IMR-90 (cell line): Measurements from ENCODE around the gene TRAPPC5. TPM values are rescaled to one million over a fixed set of nuclear protein-coding genes. Genes with fewer than 3 reads are reported as not detected.
A peak's percentile ranks its signal among the peaks of the same experiment; 100 is the strongest.

Experiments
- ATAC-seq: fragments of 200-7000 bp; cut with Tn5 transposase; 2 replicates; pipeline ENCODE4 v1.9.1; 2020; ENCODE audit warnings: low read depth, mild to moderate bottlenecking, moderate library complexity
- Bru-seq: library from RNA; stranded (reverse); fragments of 400-500 nt; gene quantifications from one replicate; lab custom pipeline; 2021; lab: Mats Ljungman, UMichigan
- BruChase-seq, 2 experiments: library from RNA; stranded (reverse); fragments of 400-500 nt; gene quantifications; one replicate each; lab custom pipeline; 2021; lab: Mats Ljungman, UMichigan
- BruUV-seq: library from RNA; stranded (reverse); fragments of 400-500 nt; replicated peaks from 2 replicates; lab custom pipeline; 2021; lab: Mats Ljungman, UMichigan
- CTCF ChIA-PET: fragments of 300-600 bp; formaldehyde crosslinking; extraction: SDS; loops from one replicate; lab custom pipeline; 2021; ENCODE audit warnings: antibody characterized with exemption; lab: Yijun Ruan, JAX
- POLR2A ChIA-PET: fragments of 300-600 bp; sonication (Branson Sonifier 250); formaldehyde crosslinking; loops from one replicate; lab custom pipeline; 2022; ENCODE audit warnings: antibody characterized with exemption; ENCODE audit not compliant: unreplicated experiment; lab: Charles Lee
- DNase-seq: peaks from one replicate; pipeline ENCODE4 v3.0.0; 2013
- H2AFZ ChIP-seq: replicated peaks from 2 replicates; pipeline ENCODE3; 2013; ENCODE audit warnings: low read length, mild to moderate bottlenecking; ENCODE audit not compliant: poor library complexity
- H2AK5ac ChIP-seq: 2 replicates; pipeline ENCODE4 v1.6.1; 2013; ENCODE audit warnings: low read depth, low read length, inconsistent platforms
- H2AK9ac ChIP-seq: replicated peaks from 2 replicates; pipeline ENCODE3; 2013; ENCODE audit warnings: mild to moderate bottlenecking, low read depth, low read length, moderate library complexity; ENCODE audit not compliant: poor library complexity
- H2BK120ac ChIP-seq: 2 replicates; pipeline ENCODE4 v1.6.1; 2013; ENCODE audit warnings: low read depth, low read length, inconsistent platforms
- H2BK15ac ChIP-seq: 3 replicates; pipeline ENCODE4 v1.6.1; 2013; ENCODE audit warnings: low read depth, low read length, inconsistent platforms
- H2BK20ac ChIP-seq: 2 replicates; pipeline ENCODE4 v1.6.1; 2013; ENCODE audit warnings: low read depth, mild to moderate bottlenecking, inconsistent platforms, low read length, moderate library complexity
- H2BK5ac ChIP-seq: 2 replicates; pipeline ENCODE4 v1.6.1; 2013; ENCODE audit warnings: mild to moderate bottlenecking, low read depth, low read length, inconsistent platforms; ENCODE audit not compliant: poor library complexity, severe bottlenecking
- H3K14ac ChIP-seq: replicated peaks from 2 replicates; pipeline ENCODE4 v1.6.1; 2013; ENCODE audit warnings: low read depth, low read length, inconsistent platforms
- H3K18ac ChIP-seq: 2 replicates; pipeline ENCODE4 v1.6.1; 2013; ENCODE audit warnings: low read depth, low read length, control low read depth
- H3K23ac ChIP-seq: 2 replicates; pipeline ENCODE4 v1.6.1; 2013; ENCODE audit warnings: low read depth, low read length, inconsistent platforms
- H3K27ac ChIP-seq: 2 replicates; pipeline ENCODE4 v1.5.1; 2013; ENCODE audit warnings: mild to moderate bottlenecking, control low read depth, low read length; ENCODE audit not compliant: insufficient read depth
- H3K27me3 ChIP-seq: 2 replicates; pipeline ENCODE4 v1.6.1; 2013; ENCODE audit warnings: low read length; ENCODE audit not compliant: control insufficient read depth, insufficient read depth
- H3K36me3 ChIP-seq: 2 replicates; pipeline ENCODE4 v1.6.1; 2013; ENCODE audit warnings: low read length, mixed read lengths; ENCODE audit not compliant: control insufficient read depth, insufficient read depth
- H3K4ac ChIP-seq: 2 replicates; pipeline ENCODE4 v1.6.1; 2013; ENCODE audit warnings: low read depth, low read length, inconsistent platforms
- H3K4me1 ChIP-seq: 2 replicates; pipeline ENCODE4 v1.6.1; 2013; ENCODE audit warnings: low read length, mixed read lengths; ENCODE audit not compliant: control insufficient read depth, insufficient read depth
- H3K4me2 ChIP-seq: 2 replicates; pipeline ENCODE4 v1.6.1; 2013; ENCODE audit warnings: low read depth, mild to moderate bottlenecking, control low read depth, low read length, moderate library complexity
- H3K4me3 ChIP-seq: 2 replicates; pipeline ENCODE4 v1.5.1; 2013; ENCODE audit warnings: low read depth, mild to moderate bottlenecking, control low read depth, low read length, moderate library complexity; ENCODE audit not compliant: insufficient read depth
- H3K56ac ChIP-seq: 2 replicates; pipeline ENCODE4 v1.6.1; 2013; ENCODE audit warnings: low read length, inconsistent platforms; ENCODE audit not compliant: insufficient read depth; ENCODE audit errors: extremely low read depth
- H3K79me1 ChIP-seq, 2 experiments: 2 replicates each; pipeline ENCODE4 v1.6.1; 2013; ENCODE audit warnings: low read length in 2 of 2, inconsistent platforms in 1 of 2, low read depth in 1 of 2
- H3K9ac ChIP-seq: 2 replicates; pipeline ENCODE4 v1.6.1; 2013; ENCODE audit warnings: low read depth, low read length, control low read depth
- H3K9me1 ChIP-seq: 2 replicates; pipeline ENCODE4 v1.6.1; 2013; ENCODE audit warnings: low read length, inconsistent platforms; ENCODE audit not compliant: insufficient read depth
- H3K9me3 ChIP-seq: 2 replicates; pipeline ENCODE4 v1.6.1; 2013; ENCODE audit warnings: low read length; ENCODE audit not compliant: control insufficient read depth, insufficient read depth
- H4K20me1 ChIP-seq: 2 replicates; pipeline ENCODE4 v1.6.1; 2013; ENCODE audit warnings: low read length, inconsistent platforms; ENCODE audit not compliant: insufficient read depth
- H4K5ac ChIP-seq: 2 replicates; pipeline ENCODE4 v1.6.1; 2013; ENCODE audit warnings: mild to moderate bottlenecking, low read depth, low read length, control low read depth
- H4K8ac ChIP-seq, 2 experiments: 2 replicates each; pipeline ENCODE4 v1.6.1; 2013; ENCODE audit warnings: low read depth in 2 of 2, low read length in 2 of 2, control low read depth in 1 of 2, inconsistent platforms in 1 of 2
- H4K91ac ChIP-seq: 2 replicates; pipeline ENCODE4 v1.6.1; 2013; ENCODE audit warnings: low read depth, low read length, inconsistent platforms; ENCODE audit not compliant: insufficient read depth
- CEBPB ChIP-seq: IDR thresholded peaks from 2 replicates; pipeline ENCODE4 v1.6.1; 2012; ENCODE audit warnings: low read depth, low read length, improper control_type of control experiment
- CHD1 ChIP-seq: IDR thresholded peaks from 2 replicates; pipeline ENCODE4 v1.6.1; 2012; ENCODE audit warnings: low read depth, low read length, improper control_type of control experiment
- ELK1 ChIP-seq: fragments of 150-350 bp; IDR thresholded peaks from 2 replicates; pipeline ENCODE4 v1.6.1; 2016; ENCODE audit warnings: low read depth, mild to moderate bottlenecking, low read length, moderate library complexity, borderline replicate concordance
- FOS ChIP-seq: fragments of 150-350 bp; IDR thresholded peaks from 2 replicates; pipeline ENCODE4 v1.6.1; 2016; ENCODE audit warnings: low read depth, low read length
- MAFK ChIP-seq: IDR thresholded peaks from 2 replicates; pipeline ENCODE4 v1.6.1; 2012; ENCODE audit warnings: low read depth, low read length, improper control_type of control experiment
- MAZ ChIP-seq: IDR thresholded peaks from 2 replicates; pipeline ENCODE4 v1.6.1; 2012; ENCODE audit warnings: low read depth, mild to moderate bottlenecking, low read length, improper control_type of control experiment, moderate library complexity, borderline replicate concordance
- POLR2A ChIP-seq: IDR thresholded peaks from 2 replicates; pipeline ENCODE4 v1.6.1; 2012; ENCODE audit warnings: mild to moderate bottlenecking, low read depth, low read length
- SMC3 ChIP-seq: fragments of 150-350 bp; IDR thresholded peaks from 2 replicates; pipeline ENCODE4 v1.6.1; 2016; ENCODE audit warnings: low read depth, mild to moderate bottlenecking, antibody characterized with exemption, low read length, moderate library complexity
- USF2 ChIP-seq: fragments of 150-350 bp; IDR thresholded peaks from 2 replicates; pipeline ENCODE4 v1.6.1; 2017; ENCODE audit warnings: mild to moderate bottlenecking, antibody characterized with exemption, low read length, low read depth
- WGBS, 2 experiments: methylation state at CpG; one replicate each; pipeline versions ENCODE4 v1.1.5 to v1.1.7; 2013; ENCODE audit warnings: missing lambda C conversion rate in 2 of 2; ENCODE audit not compliant: insufficient read length in 1 of 2; ENCODE audit errors: extremely low coverage in 2 of 2; 5-methylcytosine and 5-hydroxymethylcytosine counted together
- dilution Hi-C: fragments of 300-500 bp; cut with HindIII; formaldehyde crosslinking; loops from one replicate; pipeline ENCODE4 v1.14.3; 2018; ENCODE audit warnings: low sequenced_read_pairs; ENCODE audit not compliant: unreplicated experiment
- in situ Hi-C: fragments of 300-500 bp; cut with MboI; formaldehyde crosslinking; loops from 3 replicates; pipeline ENCODE4 v1.14.3; 2019; ENCODE audit warnings: low sequenced_read_pairs, inconsistent platforms, mixed read lengths
- intact Hi-C: fragments of 100-400 bp; cut with micrococcal nuclease; formaldehyde crosslinking; loops from 2 replicates; pipeline ENCODE4 v1.10.0; 2022
- long read RNA-seq: library from polyadenylated mRNA; unstranded; transcript quantifications from one replicate; pipeline ENCODE4 v2.0.0, GENCODE V29; 2021; ENCODE audit not compliant: unreplicated experiment
- polyA plus RNA-seq, 3 experiments: library from polyadenylated mRNA; depleted of rRNA; stranded (reverse); fragments of >200 nt; gene quantifications; 2 replicates each; pipeline ENCODE4 v1.2.3, GENCODE V29; 2012; ENCODE audit warnings: low replicate concordance in 1 of 3
- total RNA-seq: library from RNA; depleted of rRNA; stranded (reverse); fragments of >200 nt; gene quantifications from 2 replicates; pipeline ENCODE4 v1.2.3, GENCODE V29; 2012; rRNA removed
- TF ChIP-seq, protein P1 (sequence below): conservative IDR thresholded peaks from 2 replicates; pipeline ENCODE4 v1.5.1; 2012; ENCODE audit warnings: mild to moderate bottlenecking, low read depth, low read length, improper control_type of control experiment

TRAPPC5 gene
- total RNA-seq: 54.7 and 73.0 TPM in 2 replicates
- polyA plus RNA-seq (2012; rRNA removed): 109 and 185 TPM in 2 replicates
- polyA plus RNA-seq (2012; cell fraction: cytosol; rRNA removed): 49.6 and 159 TPM in 2 replicates
- 34.9 and 73.1 TPM in 2 replicates for polyA plus RNA-seq (2012; cell fraction: nucleus; rRNA removed; ENCODE audit: low replicate concordance)
- percentile 45 among the genes with signal in this experiment for Bru-seq, nascent RNA
- percentile 61 among the genes with signal in this experiment for BruChase-seq, experiment 1, labeled RNA remaining after a 6-hour chase
- BruChase-seq, experiment 2, labeled RNA remaining after a 2-hour chase: percentile 48 among the genes with signal in this experiment
- long read RNA-seq, full-length matches to known transcripts: 57 of 66 reads
- long read RNA-seq, partial matches to known transcripts: 0 of 66 reads
- long read RNA-seq, other reads (novel, unspliced or antisense): 9 of 66 reads

GRCh38 chr19:7680606-7681339 is at the start of gene TRAPPC5:
Gene TRAPPC5, plus strand, starts transcription at chr19:7680833. Its CDS starts 1,421 bp downstream, at chr19:7682254.
- H3K4me1 ChIP-seq: peaks cover 4% of the 10 kb centered on the region; the same call in 1 of the 2 replicates
- H2BK120ac ChIP-seq: peak within 1 kb of the TSS; percentile 59; the same call in 1 of the 2 replicates
- no peak within 1 kb of the TSS; the same call in 1 of the 2 replicates for H3K18ac ChIP-seq
- no peak within 1 kb of the TSS for H2BK20ac ChIP-seq
- no peaks in the 10 kb centered on the region for H3K9me3 ChIP-seq
- H2AK9ac ChIP-seq: peak within 1 kb of the TSS; percentile 99
- peaks cover 8% of the 10 kb centered on the region for H3K27me3 ChIP-seq
- dilution Hi-C loops (no loop called here), in situ Hi-C loops (loop anchor here (10.0 kb wide), 1 partner anchor 114 kb away; no protein-coding TSS in a partner anchor), intact Hi-C loops (loop anchor here (1.0 to 2.0 kb wide), 5 partner anchors 28 to 326 kb away; partner anchors contain the start of genes PET100 and XAB2)
- BruUV-seq: no TSS peak
- no peak within 1 kb of the TSS for H2BK15ac ChIP-seq
- peak within 1 kb of the TSS; percentile 49; the same call in 1 of the 2 replicates for H3K23ac ChIP-seq
- H3K27ac ChIP-seq: peak within 1 kb of the TSS; percentile 86
- H3K4me3 ChIP-seq: peak within 1 kb of the TSS; percentile 87
- peaks cover 3% of the 10 kb centered on the region for H3K9me1 ChIP-seq
- peak within 1 kb of the TSS; percentile 89 to 99 for H4K8ac ChIP-seq
- peaks cover 11% of the 10 kb centered on the region; the same call in 1 of the 2 replicates for H3K36me3 ChIP-seq
- H2AK5ac ChIP-seq: peak within 1 kb of the TSS; percentile 88
- peak within 1 kb of the TSS; percentile 90 for H3K4ac ChIP-seq
- peaks cover 10% of the 10 kb centered on the region for H4K20me1 ChIP-seq
- peak within 1 kb of the TSS; percentile 95 for H4K5ac ChIP-seq
- WGBS, 2 experiments: 0% methylated on average over 5 of the region's 79 CpGs; no CpG with 5 or more reads in 1 of the 2 experiments
- ChIA-PET CTCF (interaction anchor here (0.5 to 1.3 kb wide), 13 partner anchors 12 to 610 kb away, joined by 3 to 10 read pairs (median 4); partner anchors contain the start of genes PET100, RETN and XAB2), POLR2A (interaction anchor here (0.6 to 0.7 kb wide), 2 partner anchors 116 to 119 kb away, joined by 3 to 4 read pairs; no protein-coding TSS in a partner anchor)
- H3K14ac ChIP-seq: peak within 1 kb of the TSS; percentile 85
- H3K9ac ChIP-seq: peak within 1 kb of the TSS; percentile 82
- DNase-seq (peak; percentile 76), ATAC-seq (peak; percentile 93)
- peaks cover 0 to 28% of the 10 kb centered on the region in 2 experiments; a peak in 3 of 4 replicates for H3K79me1 ChIP-seq
- peak within 1 kb of the TSS; percentile 55 for H4K91ac ChIP-seq
- H2BK5ac ChIP-seq: peak within 1 kb of the TSS; percentile 73
- peak within 1 kb of the TSS; percentile 100 for H2AFZ ChIP-seq
- peak within 1 kb of the TSS; percentile 40 for H3K56ac ChIP-seq
- H3K4me2 ChIP-seq: peak within 1 kb of the TSS; percentile 93
- TF ChIP-seq USF2 (no peak), SMC3 (peak; percentile 70), POLR2A (no peak), CEBPB (no peak), CHD1 (no peak), ELK1 (no peak), MAZ (peak; percentile 76; the same call in 1 of the 2 replicates), FOS (no peak), MAFK (no peak)
- TF ChIP-seq, protein P1, sequence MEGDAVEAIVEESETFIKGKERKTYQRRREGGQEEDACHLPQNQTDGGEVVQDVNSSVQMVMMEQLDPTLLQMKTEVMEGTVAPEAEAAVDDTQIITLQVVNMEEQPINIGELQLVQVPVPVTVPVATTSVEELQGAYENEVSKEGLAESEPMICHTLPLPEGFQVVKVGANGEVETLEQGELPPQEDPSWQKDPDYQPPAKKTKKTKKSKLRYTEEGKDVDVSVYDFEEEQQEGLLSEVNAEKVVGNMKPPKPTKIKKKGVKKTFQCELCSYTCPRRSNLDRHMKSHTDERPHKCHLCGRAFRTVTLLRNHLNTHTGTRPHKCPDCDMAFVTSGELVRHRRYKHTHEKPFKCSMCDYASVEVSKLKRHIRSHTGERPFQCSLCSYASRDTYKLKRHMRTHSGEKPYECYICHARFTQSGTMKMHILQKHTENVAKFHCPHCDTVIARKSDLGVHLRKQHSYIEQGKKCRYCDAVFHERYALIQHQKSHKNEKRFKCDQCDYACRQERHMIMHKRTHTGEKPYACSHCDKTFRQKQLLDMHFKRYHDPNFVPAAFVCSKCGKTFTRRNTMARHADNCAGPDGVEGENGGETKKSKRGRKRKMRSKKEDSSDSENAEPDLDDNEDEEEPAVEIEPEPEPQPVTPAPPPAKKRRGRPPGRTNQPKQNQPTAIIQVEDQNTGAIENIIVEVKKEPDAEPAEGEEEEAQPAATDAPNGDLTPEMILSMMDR: peak; percentile 97
